PC-3 (cell line): Measurements from ENCODE around the gene TNFSF9. TPM values are rescaled to one million over a fixed set of nuclear protein-coding genes. Genes with fewer than 3 reads are reported as not detected.

Experiments used
- ATAC-seq: fragments of 200-7000 bp; cut with Tn5 transposase; 2 replicates; pipeline ENCODE4 v1.9.1; 2020; ENCODE audit warnings: mild to moderate bottlenecking, moderate library complexity
- BruUV-seq: library from RNA; stranded (reverse); fragments of 400-500 nt; replicated peaks from 2 replicates; lab custom pipeline; 2021; lab: Mats Ljungman, UMichigan
- CTCF ChIA-PET: fragments of 300-600 bp; sonication (Branson Sonifier 250); formaldehyde crosslinking; loops from one replicate; lab custom pipeline; 2022; ENCODE audit warnings: antibody characterized with exemption; lab: Charles Lee
- POLR2A ChIA-PET: fragments of 300-600 bp; sonication (Branson Sonifier 250); formaldehyde crosslinking; loops from one replicate; lab custom pipeline; 2022; ENCODE audit warnings: antibody characterized with exemption; ENCODE audit not compliant: unreplicated experiment; lab: Charles Lee
- DNase-seq: peaks from one replicate; pipeline ENCODE4 v3.0.0-alpha.2; 2015
- H2AFZ ChIP-seq: fragments of 300-600 bp; sonication (generic); 2 replicates; pipeline ENCODE4 v1.6.0; 2016; ENCODE audit warnings: antibody characterized with exemption, low read length
- H3F3A ChIP-seq: fragments of 300-600 bp; sonication (generic); one replicate; pipeline ENCODE4 v1.6.0; 2017; ENCODE audit warnings: antibody characterized with exemption, low read length, control low read depth, mild to moderate bottlenecking; ENCODE audit not compliant: unreplicated experiment
- H3K27ac ChIP-seq: fragments of 300-600 bp; sonication (generic); 2 replicates; pipeline ENCODE4 v1.5.1; 2016; ENCODE audit warnings: mild to moderate bottlenecking, low read length
- H3K27me3 ChIP-seq: fragments of 300-600 bp; sonication (generic); 2 replicates; pipeline ENCODE4 v1.6.1; 2016; ENCODE audit warnings: low read length, mixed read lengths
- H3K36me3 ChIP-seq: fragments of 300-600 bp; sonication (generic); 2 replicates; pipeline ENCODE4 v1.6.1; 2016; ENCODE audit warnings: low read depth, mixed run types, low read length, mixed read lengths
- H3K4me1 ChIP-seq: fragments of 300-600 bp; sonication (generic); 2 replicates; pipeline ENCODE4 v1.5.1; 2016; ENCODE audit warnings: low read length; ENCODE audit not compliant: insufficient read depth
- H3K4me2 ChIP-seq: fragments of 300-600 bp; sonication (generic); 2 replicates; pipeline ENCODE4 v1.6.0; 2016; ENCODE audit warnings: low read length
- H3K4me3 ChIP-seq: fragments of 300-600 bp; sonication (generic); 2 replicates; pipeline ENCODE4 v1.5.1; 2016; ENCODE audit warnings: mild to moderate bottlenecking, low read length, mixed read lengths
- H3K79me2 ChIP-seq: fragments of 300-600 bp; sonication (generic); 2 replicates; pipeline ENCODE4 v1.6.1; 2017; ENCODE audit warnings: low read length, mixed read lengths
- H3K9ac ChIP-seq: fragments of 300-600 bp; sonication (generic); 2 replicates; pipeline ENCODE4 v1.6.0; 2016; ENCODE audit warnings: mild to moderate bottlenecking, low read length
- H3K9me2 ChIP-seq: fragments of 300-600 bp; sonication (generic); replicated peaks from 2 replicates; pipeline ENCODE4 v1.6.1; 2016; ENCODE audit warnings: mixed run types, low read length, mixed read lengths
- H3K9me3 ChIP-seq: fragments of 300-600 bp; sonication (generic); 2 replicates; pipeline ENCODE4 v1.6.1; 2016; ENCODE audit warnings: low read length, mixed read lengths
- H4K20me1 ChIP-seq: fragments of 300-600 bp; sonication (generic); 2 replicates; pipeline ENCODE4 v1.6.1; 2016; ENCODE audit warnings: low read length, mixed read lengths
- CTCF ChIP-seq: fragments of 300-600 bp; sonication (generic); conservative IDR thresholded peaks from 2 replicates; pipeline ENCODE4 v1.5.1; 2017; ENCODE audit warnings: antibody characterized with exemption, low read depth, mild to moderate bottlenecking, low read length
- EZH2 ChIP-seq: fragments of 300-600 bp; sonication (generic); IDR thresholded peaks from one replicate; pipeline ENCODE4 v1.6.1; 2017; ENCODE audit warnings: antibody characterized with exemption, mild to moderate bottlenecking, low read length; ENCODE audit not compliant: unreplicated experiment
- EZH2phosphoT487 ChIP-seq: fragments of 300-600 bp; sonication (generic); IDR thresholded peaks from 2 replicates; pipeline ENCODE4 v1.6.1; 2018; ENCODE audit warnings: mild to moderate bottlenecking, antibody characterized with exemption, low read length, borderline replicate concordance
- intact Hi-C: fragments of 100-400 bp; cut with micrococcal nuclease; formaldehyde crosslinking; loops from 2 replicates; pipeline ENCODE4 v1.9.0; 2023
- total RNA-seq: library from RNA; depleted of rRNA; stranded (reverse); fragments of >200 nt; gene quantifications from 2 replicates; pipeline ENCODE4 v1.2.3, GENCODE V29; 2014

TNFSF9 gene
- total RNA-seq, 1 experiment from 2014 or later: 9.6 TPM

DNA sequence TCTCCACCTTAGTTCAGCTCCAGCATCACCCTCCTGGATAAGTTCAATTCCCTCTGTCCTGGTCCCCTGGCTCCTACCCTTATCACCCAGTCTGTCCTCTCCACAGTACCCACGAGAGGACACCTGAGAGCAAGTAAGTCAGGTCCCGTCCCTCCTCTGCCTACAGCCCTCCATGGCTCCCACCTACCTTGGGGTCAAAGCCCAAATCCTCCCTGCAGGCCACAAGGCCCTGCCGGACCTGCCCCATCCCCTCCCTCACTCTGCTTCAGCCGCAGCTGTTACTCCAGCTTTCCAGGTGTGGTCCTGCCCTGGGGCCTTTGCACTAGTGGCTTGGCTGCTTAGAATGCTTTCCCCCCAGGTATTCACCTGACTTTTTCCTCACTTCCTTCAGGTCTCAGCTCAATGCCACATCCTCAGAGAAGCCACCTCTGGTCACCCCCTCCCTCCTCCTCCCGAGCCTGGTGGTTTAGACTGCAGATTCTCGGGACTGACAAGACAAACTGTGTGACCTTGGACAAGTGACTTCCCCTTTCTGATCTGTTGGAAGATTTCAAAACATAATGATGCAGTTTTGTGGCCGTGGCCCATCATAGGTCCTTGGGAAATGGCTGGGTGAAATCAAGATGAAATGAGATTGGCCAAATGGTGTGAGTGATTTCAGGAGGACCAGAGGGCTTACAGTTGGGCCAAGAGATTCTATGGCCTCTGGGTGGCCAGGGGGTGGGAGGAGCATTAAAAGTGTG is 32.4 kb upstream of the TNFSF9 start:
- H3K27ac ChIP-seq: no peak overlapping the region
- H3K27me3 ChIP-seq: peaks cover 19% of the 10 kb centered on the region
- TF ChIP-seq EZH2phosphoT487: no peak
- TF ChIP-seq EZH2: no peak
- no peak for TF ChIP-seq CTCF
- no peaks in the 10 kb centered on the region for H3K79me2 ChIP-seq
- H3K9me3 ChIP-seq: no peaks in the 10 kb centered on the region
- H4K20me1 ChIP-seq: no peaks in the 10 kb centered on the region
- H3K36me3 ChIP-seq: no peaks in the 10 kb centered on the region
- no peaks in the 10 kb centered on the region for H3K9me2 ChIP-seq
- ChIA-PET POLR2A (interaction anchor here (0.6 kb wide), 1 partner anchor 25 kb away, joined by 3 read pairs; no protein-coding TSS in a partner anchor), CTCF (no interaction called here)
- DNase-seq (no peak), ATAC-seq (no peak)
- H2AFZ ChIP-seq: no peak overlapping the region
- intact Hi-C loops: no loop called here
- BruUV-seq: no TSS peak
- no peaks in the 10 kb centered on the region for H3F3A ChIP-seq
- no peak overlapping the region for H3K4me2 ChIP-seq
- H3K4me3 ChIP-seq: no peak overlapping the region
- H3K9ac ChIP-seq: no peak overlapping the region
- H3K4me1 ChIP-seq: no peaks in the 10 kb centered on the region; the same call in 1 of the 2 replicates

DNA sequence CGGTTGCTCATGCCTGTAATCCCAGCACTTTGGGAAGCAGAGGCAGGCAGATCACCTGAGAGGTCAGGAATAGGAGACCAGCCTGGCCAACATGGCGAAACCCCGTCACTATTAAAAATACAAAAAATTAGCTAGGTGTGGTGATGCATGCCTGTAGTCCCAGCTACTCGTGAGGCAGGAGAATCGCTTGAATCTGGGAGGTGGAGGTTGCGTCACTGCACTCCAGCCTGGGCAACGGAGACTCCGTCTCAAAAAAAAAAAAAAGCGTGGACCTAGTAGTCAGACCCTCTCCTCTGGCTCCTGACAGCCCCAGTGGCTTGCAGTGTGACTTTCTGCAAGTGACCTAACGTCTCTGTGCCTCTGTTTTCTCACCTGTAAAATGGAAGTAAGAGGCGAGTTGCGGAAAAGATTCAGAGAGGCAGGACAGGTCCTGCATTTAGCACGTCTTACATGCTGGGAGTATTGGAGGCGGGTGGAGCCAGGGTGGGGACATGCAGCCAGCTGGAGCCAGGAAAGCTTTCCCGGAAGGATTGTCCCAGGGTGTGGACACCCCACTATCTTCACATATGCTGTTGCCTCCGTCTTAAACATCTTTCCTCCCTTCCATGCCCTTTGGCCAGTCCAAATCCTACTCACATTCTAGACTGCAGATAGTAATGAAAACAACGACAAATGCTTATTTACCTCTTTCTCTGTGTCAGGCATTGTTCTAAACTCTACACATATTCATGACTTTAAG is 31.6 kb upstream of the TNFSF9 start:
- TF ChIP-seq CTCF (no peak), EZH2phosphoT487 (no peak), EZH2 (no peak)
- no peaks in the 10 kb centered on the region for H3K79me2 ChIP-seq
- no peak overlapping the region for H3K27ac ChIP-seq
- no peaks in the 10 kb centered on the region; the same call in 1 of the 2 replicates for H3K4me1 ChIP-seq
- no peak overlapping the region for H3K9ac ChIP-seq
- no peaks in the 10 kb centered on the region for H3K36me3 ChIP-seq
- H3K27me3 ChIP-seq: peaks cover 19% of the 10 kb centered on the region
- no peak for ATAC-seq
- H3K9me3 ChIP-seq: no peaks in the 10 kb centered on the region
- H3K4me3 ChIP-seq: no peak overlapping the region
- POLR2A ChIA-PET: no interaction called here
- H3F3A ChIP-seq: no peaks in the 10 kb centered on the region
- DNase-seq: no peak
- H2AFZ ChIP-seq: no peak overlapping the region
- BruUV-seq: no TSS peak
- H3K9me2 ChIP-seq: no peaks in the 10 kb centered on the region
- no peaks in the 10 kb centered on the region for H4K20me1 ChIP-seq
- CTCF ChIA-PET: no interaction called here
- intact Hi-C loops: no loop called here
- H3K4me2 ChIP-seq: no peak overlapping the region
